ENCODE data around the gene EREG.

Gene EREG

DNA sequence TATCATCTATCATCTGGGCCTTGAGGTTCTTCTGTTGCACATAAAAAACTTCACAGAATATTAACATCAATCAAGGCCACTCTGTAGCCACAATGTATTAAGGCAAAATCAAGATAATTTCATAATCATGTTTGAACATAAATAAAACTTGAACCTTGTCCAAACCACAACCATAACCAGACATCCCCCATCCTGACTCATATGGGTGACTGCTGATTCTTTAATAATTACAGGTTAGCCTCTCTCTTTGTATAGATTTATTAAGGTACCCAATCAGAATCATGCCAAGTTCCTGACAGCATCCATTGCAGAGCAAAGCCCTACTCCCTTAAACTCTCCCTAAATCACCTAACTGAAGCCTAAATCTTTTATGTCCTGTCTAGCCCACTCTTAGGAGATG, 63.3 kb downstream of the EREG start:
- DNase-seq (ENCODE audit: low spot score): no peak

DNA sequence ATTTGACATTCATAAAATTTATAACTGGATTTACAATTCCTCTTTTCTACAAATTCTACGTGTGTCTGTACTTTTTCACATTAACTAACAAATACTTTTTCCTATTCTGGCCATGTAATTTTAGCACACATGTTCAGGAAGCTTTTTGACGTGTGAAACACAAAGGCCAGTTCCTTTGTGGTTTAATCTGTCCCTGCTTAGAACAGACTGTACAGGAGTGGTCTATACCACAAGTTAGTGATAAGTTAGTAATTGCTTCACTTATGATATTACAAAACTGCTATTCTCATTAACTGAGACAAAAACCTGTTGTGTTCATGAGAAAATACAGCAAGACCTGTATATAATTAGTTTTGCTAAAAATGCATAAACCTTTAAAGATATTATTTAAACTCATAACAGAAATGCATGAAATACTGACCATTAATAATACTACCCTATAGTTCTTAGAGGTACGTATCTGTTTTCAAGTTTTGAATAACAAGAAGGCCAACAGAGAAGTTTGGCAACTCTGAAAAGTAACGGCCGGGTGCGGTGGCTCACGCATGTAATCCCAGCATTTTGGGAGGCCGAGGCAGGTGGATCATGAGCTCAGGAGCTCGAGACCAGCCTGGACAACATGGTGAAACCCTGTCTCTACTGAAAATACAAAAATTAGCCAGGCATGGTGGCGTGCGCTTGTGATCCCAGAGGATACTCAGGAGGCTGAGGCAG, 66.3 kb downstream of the EREG start:
- DNase-seq (ENCODE audit: low spot score): no peak

DNA sequence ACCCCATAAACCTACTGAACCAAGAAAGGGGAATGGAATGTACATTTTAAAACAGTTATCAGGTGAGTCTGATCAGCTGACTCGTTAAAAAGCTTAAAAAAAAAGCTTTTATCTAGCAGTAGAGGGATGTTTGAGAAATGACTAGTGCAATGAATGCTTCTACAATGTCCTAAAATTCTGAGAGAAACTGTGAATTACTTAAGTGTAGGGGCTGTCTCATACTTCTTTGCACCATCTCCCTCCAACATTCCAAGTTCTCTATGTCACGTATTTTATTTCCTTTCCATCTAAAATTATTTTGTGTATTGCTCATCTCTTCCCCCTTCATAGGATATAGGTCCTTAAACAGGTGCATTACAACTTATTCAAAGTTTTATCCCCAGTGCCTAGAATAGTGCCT, 68.1 kb downstream of the EREG start:
- DNase-seq (ENCODE audit: low spot score): no peak

DNA sequence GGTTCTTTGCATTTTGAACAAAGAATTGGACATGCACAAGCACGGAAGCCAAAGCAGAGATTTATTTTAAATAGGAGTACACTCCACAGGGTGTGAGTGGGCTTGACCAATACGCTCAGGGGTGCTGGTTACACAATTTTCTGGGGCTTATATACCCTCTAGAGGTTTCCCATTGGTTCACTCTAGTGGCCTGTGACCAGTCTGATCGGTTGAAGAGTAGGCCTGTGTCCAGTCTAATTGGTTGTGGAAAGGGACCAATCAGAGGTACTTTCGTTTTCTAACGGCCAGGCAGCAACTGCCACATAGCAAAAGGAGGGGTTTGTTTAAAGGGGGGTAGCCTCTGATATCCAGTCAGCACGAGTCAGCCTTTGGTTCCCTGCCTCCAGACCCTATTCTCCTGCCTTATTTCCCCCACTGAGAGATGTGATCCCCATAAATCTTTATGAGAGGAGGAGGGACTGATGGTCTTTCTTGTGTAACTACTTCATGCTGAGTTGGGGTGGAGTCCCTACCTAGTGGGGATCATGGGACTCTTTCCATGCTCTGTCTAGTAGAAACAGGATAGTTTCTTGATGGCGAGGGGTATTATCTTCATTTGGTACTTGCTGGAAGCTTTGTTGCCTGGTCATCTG, 68.7 kb downstream of the EREG start:
- no peak for DNase-seq (ENCODE audit: low spot score)

DNA sequence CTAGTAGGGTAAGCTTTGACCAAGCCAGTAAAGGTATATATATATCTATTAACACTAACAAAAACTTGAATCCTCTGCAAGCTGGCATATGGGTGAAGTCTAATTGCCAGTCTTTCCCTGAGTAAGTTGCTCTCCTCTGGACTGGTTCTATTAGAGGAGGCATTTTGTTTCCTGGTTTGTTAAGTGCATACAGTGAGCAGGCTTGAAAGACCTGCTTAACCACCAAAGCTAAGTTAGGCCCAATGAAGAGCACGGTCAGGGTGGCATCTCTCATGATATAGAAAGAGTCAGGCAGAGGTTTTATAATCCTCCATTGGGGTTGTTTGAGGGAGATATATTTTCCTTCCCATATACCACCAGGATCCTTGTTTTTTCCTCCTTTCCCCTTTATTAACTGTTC, 70.4 kb downstream of the EREG start:
- DNase-seq (ENCODE audit: low spot score): no peak

DNA sequence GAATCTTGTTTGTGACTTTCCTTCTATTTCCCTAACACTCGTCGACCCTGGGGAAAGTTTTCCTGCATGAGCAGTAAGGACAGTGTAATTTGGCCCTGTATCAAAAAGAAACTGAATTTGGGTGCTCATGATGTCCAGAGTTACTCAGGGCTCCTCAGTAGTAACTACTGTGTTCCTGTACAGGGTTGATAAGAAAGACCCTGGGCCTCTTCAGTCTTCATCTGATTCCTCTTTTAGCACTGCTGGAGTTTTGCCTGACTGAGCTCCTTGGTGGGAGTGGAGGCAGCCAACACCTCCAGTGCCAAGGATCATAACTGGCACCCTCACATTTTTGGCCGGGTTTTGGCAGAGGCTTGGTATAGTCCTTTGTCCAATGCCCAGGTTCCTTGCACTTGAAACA, 72.9 kb downstream of the EREG start:
- DNase-seq (ENCODE audit: low spot score): no peak
